ENCODE results near the gene ACOX3.
"Not testable (repeated sequence)": the region's sequence is repeated elsewhere in the genome, so short reads cannot be mapped to it uniquely, and the experiment has no call there.

The ACOX3 gene

GRCh38 chr4:8352368-8353157, 88.0 kb downstream of the ACOX3 start:
- ATAC-seq, result no peak
- no peak for DNase-seq

GRCh38 chr4:8351931-8352367, 88.6 kb downstream of the ACOX3 start:
- no peak for DNase-seq
- ATAC-seq, result no peak

GRCh38 chr4:8350841-8351461, 89.6 kb downstream of the ACOX3 start:
- ATAC-seq, result no peak
- no peak for DNase-seq

GRCh38 chr4:8350352-8350751, 90.2 kb downstream of the ACOX3 start:
- ATAC-seq, result no peak

GRCh38 chr4:8349664-8350236, 90.8 kb downstream of the ACOX3 start:
- DNase-seq (no peak), ATAC-seq (no peak)

More at GRCh38 chr4:8350352-8350751, 90.2 kb downstream of the ACOX3 start:
- DNase-seq, result no peak

GRCh38 chr4:8349236-8349635, 91.3 kb downstream of the ACOX3 start:
- ATAC-seq, DNase-seq: not testable (repeated sequence)

GRCh38 chr4:8348071-8348470, 92.5 kb downstream of the ACOX3 start:
- DNase-seq (no peak), ATAC-seq (no peak)

- no peak for ATAC-seq
Observed at GRCh38 chr4:8347660-8348059, 92.9 kb downstream of the ACOX3 start.

GRCh38 chr4:8346838-8347605, 93.5 kb downstream of the ACOX3 start:
- DNase-seq (no peak), ATAC-seq (no peak)

More at GRCh38 chr4:8347660-8348059, 92.9 kb downstream of the ACOX3 start:
- no peak for DNase-seq

- DNase-seq, result no peak
Observed at GRCh38 chr4:8345946-8346814, 94.3 kb downstream of the ACOX3 start.

GRCh38 chr4:8345053-8345945, 95.2 kb downstream of the ACOX3 start:
- no peak for DNase-seq
- ATAC-seq, result no peak

More at GRCh38 chr4:8345946-8346814, 94.3 kb downstream of the ACOX3 start:
- no peak for ATAC-seq

GRCh38 chr4:8344377-8344776, 96.1 kb downstream of the ACOX3 start:
- DNase-seq (no peak), ATAC-seq (no peak)

GRCh38 chr4:8343967-8344331, 96.6 kb downstream of the ACOX3 start:
- no peak for ATAC-seq
- no peak for DNase-seq

GRCh38 chr4:8343262-8343966, 97.1 kb downstream of the ACOX3 start:
- ATAC-seq, result no peak
- no peak for DNase-seq

- ATAC-seq (peak; percentile 23), DNase-seq (no peak)
Observed at GRCh38 chr4:8342651-8343261, 97.8 kb downstream of the ACOX3 start.

- ATAC-seq (no peak), DNase-seq (no peak)
Observed at GRCh38 chr4:8341691-8342090, 98.8 kb downstream of the ACOX3 start.

GRCh38 chr4:8341281-8341680, 99.2 kb downstream of the ACOX3 start:
- DNase-seq, ATAC-seq: not testable (repeated sequence)

- ATAC-seq (no peak), DNase-seq (no peak)
Observed at GRCh38 chr4:8340781-8341241, 99.7 kb downstream of the ACOX3 start.

GRCh38 chr4:8338351-8338961, 102.1 kb downstream of the ACOX3 start:
- DNase-seq (no peak), ATAC-seq (no peak)
